PC-9 (cell line): Measurements from ENCODE around the gene AOC1. TPM values are rescaled to one million over a fixed set of nuclear protein-coding genes. Genes with fewer than 3 reads are reported as not detected.

Experiments used
- BruUV-seq: library from RNA; stranded (reverse); fragments of 400-500 nt; replicated peaks from 2 replicates; lab custom pipeline; 2021; lab: Mats Ljungman, UMichigan
- CTCF ChIA-PET: fragments of 300-600 bp; sonication (Branson Sonifier 250); formaldehyde crosslinking; loops from one replicate; lab custom pipeline; 2022; ENCODE audit warnings: antibody characterized with exemption; lab: Charles Lee
- POLR2A ChIA-PET: fragments of 300-600 bp; sonication (Branson Sonifier 250); formaldehyde crosslinking; loops from one replicate; lab custom pipeline; 2022; ENCODE audit warnings: antibody characterized with exemption; ENCODE audit not compliant: unreplicated experiment; lab: Charles Lee
- DNase-seq, 2 experiments: peaks; one replicate each; pipeline versions ENCODE4 v3.0.0 to v3.0.0-alpha.2; 2015 to 2022; ENCODE audit warnings: mixed read lengths in 1 of 2
- H2AFZ ChIP-seq: fragments of 200-600 bp; sonication (generic); 2 replicates; pipeline ENCODE4 v1.8.1; 2017; ENCODE audit warnings: antibody characterized with exemption
- H3F3A ChIP-seq: fragments of 200-600 bp; sonication (generic); 2 replicates; pipeline ENCODE4 v1.8.1; 2017; ENCODE audit warnings: antibody characterized with exemption, mild to moderate bottlenecking, low read depth; ENCODE audit not compliant: insufficient read depth
- H3K27ac ChIP-seq: fragments of 200-600 bp; sonication (generic); 2 replicates; pipeline ENCODE4 v1.6.1; 2016; ENCODE audit warnings: mixed run types
- H3K27me3 ChIP-seq: fragments of 200-600 bp; sonication (generic); 2 replicates; pipeline ENCODE4 v1.6.1; 2016; ENCODE audit warnings: low read depth, mixed run types; ENCODE audit not compliant: insufficient read depth
- H3K36me3 ChIP-seq: fragments of 200-600 bp; sonication (generic); 2 replicates; pipeline ENCODE4 v1.6.1; 2016; ENCODE audit warnings: low read depth, mixed run types
- H3K4me1 ChIP-seq: fragments of 200-600 bp; sonication (generic); replicated peaks from 2 replicates; pipeline ENCODE4 v1.6.1; 2016; ENCODE audit warnings: mixed run types; ENCODE audit not compliant: insufficient read depth
- H3K4me2 ChIP-seq: fragments of 200-600 bp; sonication (generic); 2 replicates; pipeline ENCODE4 v1.6.1; 2017; ENCODE audit warnings: mixed run types
- H3K4me3 ChIP-seq: fragments of 200-600 bp; sonication (generic); 2 replicates; pipeline ENCODE4 v1.6.1; 2016; ENCODE audit warnings: mixed run types
- H3K79me2 ChIP-seq: fragments of 200-600 bp; sonication (generic); 2 replicates; pipeline ENCODE4 v1.6.1; 2017; ENCODE audit warnings: low read depth, mixed run types
- H3K9me2 ChIP-seq: fragments of 200-600 bp; sonication (generic); 2 replicates; pipeline ENCODE4 v1.8.1; 2017; ENCODE audit warnings: mild to moderate bottlenecking; ENCODE audit not compliant: insufficient read depth
- H3K9me3 ChIP-seq: fragments of 200-600 bp; sonication (generic); 2 replicates; pipeline ENCODE4 v1.8.1; 2016; ENCODE audit warnings: low read depth; ENCODE audit not compliant: insufficient read depth
- H4K20me1 ChIP-seq: fragments of 200-600 bp; sonication (generic); 2 replicates; pipeline ENCODE4 v1.8.1; 2017; ENCODE audit not compliant: insufficient read depth
- CTCF ChIP-seq: fragments of 200-600 bp; sonication (generic); conservative IDR thresholded peaks from 2 replicates; pipeline ENCODE4 v1.6.1; 2017; ENCODE audit warnings: mixed run types, antibody characterized with exemption, mild to moderate bottlenecking, moderate library complexity
- EZH2 ChIP-seq: fragments of 200-600 bp; sonication (generic); IDR thresholded peaks from 2 replicates; pipeline ENCODE4 v1.8.0; 2017; ENCODE audit warnings: antibody characterized with exemption, low read depth
- intact Hi-C: fragments of 100-400 bp; cut with micrococcal nuclease; formaldehyde crosslinking; loops from one replicate; pipeline ENCODE4 v1.10.0; 2022; ENCODE audit not compliant: unreplicated experiment
- total RNA-seq: library from RNA; stranded (reverse); gene quantifications from 2 replicates; pipeline ENCODE4 v1.2.3, GENCODE V29; 2021

AOC1 gene
- total RNA-seq, 1 experiment from 2014 or later = 11.4 TPM

- Histone ChIP-seq H3F3A (no peaks in the 10 kb centered on the region), H3K9me2 (no peaks in the 10 kb centered on the region), H3K4me2 (no peak overlapping the region), H3K4me3 (no peak overlapping the region), H3K36me3 (no peaks in the 10 kb centered on the region), H3K27me3 (peaks cover 59% of the 10 kb centered on the region), H3K4me1 (no peaks in the 10 kb centered on the region), H3K27ac (no peak overlapping the region), H3K79me2 (no peaks in the 10 kb centered on the region), H4K20me1 (no peaks in the 10 kb centered on the region), H3K9me3 (no peaks in the 10 kb centered on the region), H2AFZ (no peak overlapping the region)
- BruUV-seq = no TSS peak
- intact Hi-C loops = loop anchor here (5.0 kb wide), 1 partner anchor 291 kb away; no protein-coding TSS in a partner anchor
- ChIA-PET CTCF (no interaction called here), POLR2A (interaction anchor here (0.5 kb wide), 1 partner anchor 171 kb away, joined by 7 read pairs; no protein-coding TSS in a partner anchor)
- DNase-seq = no peak
- no peak for TF ChIP-seq CTCF
- TF ChIP-seq EZH2 = no peak
Measured at GRCh38 chr7:150881189-150881588, 28.9 kb downstream of the AOC1 start.

- no peaks in the 10 kb centered on the region for H3K79me2 ChIP-seq
- intact Hi-C loops = no loop called here
- H3K4me1 ChIP-seq = no peaks in the 10 kb centered on the region
- H3K4me2 ChIP-seq = no peak overlapping the region
- H3K27ac ChIP-seq = no peak overlapping the region
- H4K20me1 ChIP-seq = no peaks in the 10 kb centered on the region
- H3F3A ChIP-seq = no peaks in the 10 kb centered on the region
- H3K9me2 ChIP-seq = no peaks in the 10 kb centered on the region
- POLR2A ChIA-PET = no interaction called here
- peaks cover 22% of the 10 kb centered on the region for H3K27me3 ChIP-seq
- DNase-seq = no peak
- CTCF ChIA-PET = interaction anchor here (0.6 kb wide), 1 partner anchor 11 kb away, joined by 4 read pairs; no protein-coding TSS in a partner anchor
- no peak overlapping the region for H2AFZ ChIP-seq
- peaks cover 8% of the 10 kb centered on the region; the same call in 1 of the 2 replicates for H3K9me3 ChIP-seq
- H3K36me3 ChIP-seq = no peaks in the 10 kb centered on the region
- BruUV-seq = no TSS peak
- no peak for TF ChIP-seq EZH2
- no peak overlapping the region for H3K4me3 ChIP-seq
Measured at GRCh38 chr7:150890853-150891584, 38.7 kb downstream of the AOC1 start.

- ChIA-PET POLR2A (no interaction called here), CTCF (no interaction called here)
- no peaks in the 10 kb centered on the region for H3F3A ChIP-seq
- no peaks in the 10 kb centered on the region for H3K36me3 ChIP-seq
- H3K27ac ChIP-seq = no peak overlapping the region
- no peak for TF ChIP-seq CTCF
- no peak for TF ChIP-seq EZH2
- no peak overlapping the region for H2AFZ ChIP-seq
- no TSS peak for BruUV-seq
- no peaks in the 10 kb centered on the region for H3K79me2 ChIP-seq
- no peak for DNase-seq
- H3K4me1 ChIP-seq = no peaks in the 10 kb centered on the region
- H3K27me3 ChIP-seq = peaks cover 26% of the 10 kb centered on the region
- intact Hi-C loops = no loop called here
- no peak overlapping the region for H3K4me2 ChIP-seq
- H4K20me1 ChIP-seq = no peaks in the 10 kb centered on the region
- H3K9me2 ChIP-seq = no peaks in the 10 kb centered on the region
- peaks cover 8% of the 10 kb centered on the region; the same call in 1 of the 2 replicates for H3K9me3 ChIP-seq
- H3K4me3 ChIP-seq = no peak overlapping the region
Measured at GRCh38 chr7:150891740-150892139, 39.4 kb downstream of the AOC1 start.
